ENCODE data around the gene LRCH1.

Gene LRCH1

GRCh38 chr13:46668302-46668720 lies 115.3 kb downstream of the LRCH1 start:
- no peak for DNase-seq

- no peak for DNase-seq
These were observed 116.1 kb downstream of the LRCH1 start for GRCh38 chr13:46668931-46669525.

- DNase-seq, result no peak
These were observed 119.5 kb downstream of the LRCH1 start for GRCh38 chr13:46672338-46673090.

- no peak for DNase-seq
These were observed 122.0 kb downstream of the LRCH1 start for GRCh38 chr13:46675016-46675415.

GRCh38 chr13:46676378-46676725 lies 123.4 kb downstream of the LRCH1 start:
- no peak for DNase-seq

GRCh38 chr13:46679369-46680120 lies 126.6 kb downstream of the LRCH1 start:
- DNase-seq, result peak in 2 of 4 experiments; percentile 5 to 17

GRCh38 chr13:46682015-46682414 lies 129.0 kb downstream of the LRCH1 start:
- DNase-seq, result no peak

GRCh38 chr13:46682707-46683106 lies 129.7 kb downstream of the LRCH1 start:
- DNase-seq, result no peak

- no peak for DNase-seq
These were observed 130.8 kb downstream of the LRCH1 start for GRCh38 chr13:46683676-46684260.

- DNase-seq, result no peak
These were observed 131.5 kb downstream of the LRCH1 start for GRCh38 chr13:46684287-46685001.

GRCh38 chr13:46685006-46685730 lies 132.2 kb downstream of the LRCH1 start:
- DNase-seq, result no peak

GRCh38 chr13:46686171-46686570 lies 133.2 kb downstream of the LRCH1 start:
- no peak for DNase-seq

GRCh38 chr13:46687810-46688209 lies 134.8 kb downstream of the LRCH1 start:
- no peak for DNase-seq

GRCh38 chr13:46688306-46688705 lies 135.3 kb downstream of the LRCH1 start:
- no peak for DNase-seq

GRCh38 chr13:46698014-46698413 lies 145.0 kb downstream of the LRCH1 start:
- no peak for DNase-seq

- no peak for DNase-seq
These were observed 146.0 kb downstream of the LRCH1 start for GRCh38 chr13:46698910-46699460.

GRCh38 chr13:46712524-46712923 lies 159.6 kb downstream of the LRCH1 start:
- DNase-seq, result no peak

GRCh38 chr13:46715363-46715762 lies 162.4 kb downstream of the LRCH1 start:
- DNase-seq, result no peak

- DNase-seq, result no peak
These were observed 163.9 kb downstream of the LRCH1 start for GRCh38 chr13:46716821-46717220.

- DNase-seq, result no peak
These were observed 164.3 kb downstream of the LRCH1 start for GRCh38 chr13:46717275-46717674.

GRCh38 chr13:46717856-46718255 lies 164.9 kb downstream of the LRCH1 start:
- DNase-seq, result no peak

GRCh38 chr13:46720189-46720588 lies 167.2 kb downstream of the LRCH1 start:
- DNase-seq, result no peak
